Activated CD4-positive, CD25-positive, alpha-beta regulatory T cell treated with anti-CD3 and anti-CD28 coated beads, Interleukin-2, amount 50 U/mL, for 16 hours (primary cell): ENCODE results near the gene RNF113A.
"Not testable (repeated sequence)": the region's sequence is repeated elsewhere in the genome, so short reads cannot be mapped to it uniquely, and the experiment has no call there.

Experiments
- DNase-seq: peaks from one replicate; pipeline ENCODE4 v3.0.0-alpha.2; 2020; ENCODE audit warnings: low read depth, low spot score

RNF113A gene

DNA sequence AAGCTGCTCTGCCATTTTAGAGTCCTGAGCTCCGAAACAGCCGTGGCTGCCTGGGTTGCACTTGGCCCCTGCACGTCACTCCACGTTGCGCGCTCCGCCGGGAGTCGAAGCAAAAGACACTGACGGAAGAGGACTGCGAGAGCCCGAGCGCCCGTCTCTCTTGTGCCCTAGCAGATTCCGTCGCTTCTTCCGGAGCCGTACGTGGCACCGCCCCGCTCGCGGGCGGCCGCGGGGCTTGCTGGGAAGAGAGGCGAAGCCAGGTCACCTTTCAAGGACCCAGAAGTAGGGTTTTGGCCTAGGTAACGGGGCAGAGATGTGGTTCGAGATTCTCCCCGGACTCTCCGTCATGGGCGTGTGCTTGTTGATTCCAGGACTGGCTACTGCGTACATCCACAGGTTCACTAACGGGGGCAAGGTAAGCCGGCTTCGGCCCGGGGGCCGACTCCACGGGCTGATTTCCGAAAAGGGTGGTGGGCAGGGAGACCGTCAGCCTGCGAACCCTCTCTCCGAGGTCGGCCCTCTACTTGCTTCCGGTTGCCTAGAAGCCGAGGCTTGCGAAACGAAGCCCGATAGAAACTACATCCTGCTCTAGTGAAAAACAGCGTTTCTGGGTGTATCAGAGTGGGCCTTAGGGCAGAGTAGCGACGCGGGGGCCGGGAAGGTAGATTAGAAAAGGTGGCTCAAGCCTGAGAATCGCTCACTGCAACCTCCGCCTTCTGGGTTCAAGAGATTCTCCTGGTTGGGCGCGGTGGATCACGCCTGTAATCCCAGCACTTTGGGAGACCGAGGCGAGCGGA lies at the start of gene RNF113A, which contains the start of gene NDUFA1:
Gene RNF113A (minus strand): TSS at position 135 of the 797 bp plus-strand sequence. CDS start 120 bp downstream, at position 15.
Gene NDUFA1 (plus strand): TSS at position 234 of the 797 bp plus-strand sequence. CDS start 80 bp downstream, at position 314.
- peak; percentile 70 for DNase-seq

GRCh38 chrX:119919835-119920585 lies 48.5 kb upstream of the RNF113A start:
- DNase-seq, result no peak

GRCh38 chrX:119917877-119918276 lies 46.3 kb upstream of the RNF113A start:
- DNase-seq, result no peak

- DNase-seq, result no peak
These were observed 44.8 kb upstream of the RNF113A start for GRCh38 chrX:119916310-119916709.

- DNase-seq, result no peak
These were observed 29.4 kb upstream of the RNF113A start for GRCh38 chrX:119900976-119901375.

GRCh38 chrX:119899125-119899524 lies 27.6 kb upstream of the RNF113A start:
- no peak for DNase-seq

- no peak for DNase-seq
These were observed 24.4 kb upstream of the RNF113A start, which contains the start of gene AKAP14 for GRCh38 chrX:119895843-119896326. Gene AKAP14, plus strand, starts transcription at chrX:119895893. Its CDS starts 7,331 bp downstream, at chrX:119903224.

DNA sequence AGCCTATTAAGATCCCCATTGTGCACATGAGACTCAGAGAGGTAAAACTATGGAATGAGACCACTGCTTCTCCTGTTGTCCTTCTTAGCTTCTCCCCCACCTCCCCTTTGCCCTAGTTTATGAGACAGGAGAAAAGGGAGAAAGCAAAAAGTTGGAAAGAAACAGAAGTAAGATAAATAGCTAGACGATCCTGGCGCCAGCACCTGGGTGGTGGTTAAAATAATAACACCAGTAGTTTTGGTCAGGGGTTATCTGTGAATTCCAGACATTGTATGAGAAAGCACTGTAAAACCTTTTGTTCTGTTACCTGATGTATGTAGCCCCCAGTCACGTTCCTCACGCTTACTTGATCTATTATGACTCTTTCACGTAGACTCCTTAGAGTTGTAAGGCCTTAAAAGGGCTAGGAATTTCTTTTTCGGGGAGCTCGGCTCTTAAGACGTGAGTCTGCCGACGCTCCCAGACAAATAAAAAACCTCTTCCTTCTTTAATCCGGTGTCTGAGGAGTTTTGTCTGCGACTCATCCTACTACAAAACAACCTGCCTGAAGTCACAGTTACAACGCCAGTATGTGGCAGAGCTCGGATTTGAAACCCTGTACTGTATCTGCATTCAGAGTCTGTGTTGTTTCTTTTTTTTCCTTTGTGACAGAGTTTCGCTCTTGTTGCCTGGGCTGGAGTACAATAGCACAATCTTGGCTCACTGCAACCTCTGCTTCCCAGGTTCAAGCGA lies 20.6 kb upstream of the RNF113A start:
- not testable (repeated sequence) for DNase-seq

GRCh38 chrX:119890626-119891025 lies 19.1 kb upstream of the RNF113A start:
- not testable (repeated sequence) for DNase-seq

DNA sequence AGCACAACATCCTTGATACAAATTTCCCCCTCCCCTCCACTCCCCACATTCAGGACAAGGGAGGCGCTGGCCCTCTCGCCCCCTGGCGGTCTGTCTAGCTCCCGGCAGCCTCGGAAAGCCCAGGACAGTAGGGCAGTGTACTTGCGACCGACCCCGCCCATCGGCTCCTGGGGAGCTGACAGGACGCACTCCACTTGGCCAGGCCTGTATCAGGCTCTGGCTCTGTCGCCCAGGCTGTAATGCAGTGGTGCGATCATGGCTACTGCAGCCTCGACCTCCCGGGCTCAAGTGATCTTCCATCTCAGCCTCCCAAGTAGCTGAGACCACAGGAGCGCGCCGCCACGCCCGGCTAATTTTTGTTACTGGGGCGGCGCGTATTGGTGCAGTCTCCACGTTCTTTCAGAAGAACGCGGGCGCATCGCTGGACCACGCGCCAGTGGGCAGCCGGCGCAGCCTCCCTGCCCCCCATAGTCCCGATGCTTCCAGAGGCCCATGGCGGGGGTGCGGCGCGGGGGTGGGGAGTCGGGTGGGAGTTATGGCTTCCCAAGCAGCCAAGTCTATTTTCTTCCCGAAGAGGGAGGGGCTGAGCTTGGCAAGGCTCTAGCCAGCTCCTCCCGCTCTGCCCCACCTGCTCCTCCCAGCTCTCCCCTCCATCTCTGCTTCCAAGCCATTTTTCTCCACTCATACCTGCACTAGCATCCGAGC lies 16.3 kb upstream of the RNF113A start:
- DNase-seq, result peak; percentile 25

DNA sequence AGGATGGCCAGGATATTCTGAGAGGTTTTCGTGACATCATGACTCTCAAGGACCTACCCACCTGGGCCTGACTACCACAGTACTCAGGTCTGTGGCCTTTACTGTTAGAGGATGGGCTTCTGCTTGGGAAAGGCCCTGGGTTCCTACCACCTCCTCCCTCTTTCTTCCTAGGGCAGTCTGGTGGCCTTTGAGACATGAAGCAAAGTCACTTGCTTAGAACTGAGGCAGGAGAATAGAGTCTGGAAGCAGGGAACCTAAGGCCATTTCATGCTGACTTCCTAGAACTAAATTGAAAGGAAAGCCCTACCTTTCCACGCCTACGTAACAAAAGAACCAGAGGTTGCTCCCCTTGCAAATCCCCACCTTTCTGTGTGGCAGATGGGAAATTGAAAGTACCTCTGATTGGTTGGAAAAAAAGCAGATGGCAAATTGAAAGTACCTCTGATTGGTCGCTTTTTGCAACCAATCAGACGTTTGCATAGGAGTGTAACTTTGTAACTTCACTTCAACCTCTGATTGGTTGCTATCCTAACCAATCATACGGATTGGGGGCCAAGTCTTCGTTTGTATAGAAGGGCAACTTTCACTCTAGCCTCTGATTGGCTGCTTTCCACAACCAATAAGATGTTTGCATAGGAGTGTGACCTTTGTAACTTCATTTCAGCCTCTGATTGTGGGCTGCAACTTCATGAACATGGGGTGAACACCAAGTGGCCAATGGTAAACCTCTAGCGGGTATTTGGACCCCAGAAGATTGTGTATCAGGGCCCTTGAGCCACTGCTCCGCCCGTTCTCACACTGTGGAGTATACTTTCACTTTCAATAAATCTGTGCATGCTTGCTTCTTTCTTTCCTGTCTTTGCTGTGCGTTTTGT lies 14.3 kb upstream of the RNF113A start:
- no peak for DNase-seq

- no peak for DNase-seq
These were observed 9.3 kb upstream of the RNF113A start for GRCh38 chrX:119880552-119881437.

GRCh38 chrX:119880076-119880475 lies 8.5 kb upstream of the RNF113A start:
- no peak for DNase-seq

DNA sequence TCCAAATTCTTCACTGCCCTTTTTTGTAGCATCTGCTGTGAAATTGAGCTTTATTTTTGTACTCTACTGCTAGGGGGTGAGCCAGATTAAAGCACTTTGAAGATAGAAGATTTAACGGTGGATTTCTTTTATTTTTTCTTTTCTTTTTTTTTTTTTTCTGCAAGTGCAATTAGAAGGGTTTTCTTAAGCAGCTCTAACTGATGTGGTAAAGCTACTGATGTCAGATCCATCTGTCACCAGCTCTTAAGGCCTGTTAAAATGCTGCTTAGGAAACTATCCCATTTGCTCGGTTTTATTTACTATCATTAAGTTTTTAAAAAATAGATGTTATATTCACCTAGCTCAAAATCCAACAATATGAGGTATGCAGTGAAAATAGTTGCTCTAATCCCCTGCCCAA lies 7.2 kb upstream of the RNF113A start:
- no peak for DNase-seq

- no peak for DNase-seq
These were observed 311 bp downstream of the RNF113A start for GRCh38 chrX:119871245-119871598.

DNA sequence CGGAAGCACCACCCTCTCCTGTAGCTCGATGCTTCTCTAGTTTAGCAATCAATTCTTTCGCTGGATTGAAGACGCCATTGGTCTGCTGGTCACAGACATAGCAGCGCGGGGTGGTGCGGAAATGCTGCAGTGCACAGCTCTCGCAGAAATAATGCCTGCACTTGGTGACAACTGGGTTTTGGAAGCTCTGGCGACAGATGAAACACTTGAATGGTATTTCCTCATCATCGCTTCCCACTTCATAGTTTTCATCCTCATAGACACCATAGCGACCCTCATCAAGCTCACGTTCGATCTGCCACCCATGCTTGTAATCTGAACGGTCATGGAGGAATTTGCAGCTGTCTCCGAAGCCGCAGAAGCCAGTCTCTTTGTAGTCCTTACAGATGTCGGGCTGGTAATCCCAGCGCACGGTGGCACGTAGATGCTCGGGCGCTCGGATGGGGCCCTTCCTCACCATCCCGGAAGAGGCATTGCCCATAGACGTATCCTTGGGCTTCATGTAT lies 854 bp downstream of the RNF113A start:
- DNase-seq, result no peak

- no peak for DNase-seq
These were observed 18.1 kb downstream of the RNF113A start for GRCh38 chrX:119853444-119853843.

DNA sequence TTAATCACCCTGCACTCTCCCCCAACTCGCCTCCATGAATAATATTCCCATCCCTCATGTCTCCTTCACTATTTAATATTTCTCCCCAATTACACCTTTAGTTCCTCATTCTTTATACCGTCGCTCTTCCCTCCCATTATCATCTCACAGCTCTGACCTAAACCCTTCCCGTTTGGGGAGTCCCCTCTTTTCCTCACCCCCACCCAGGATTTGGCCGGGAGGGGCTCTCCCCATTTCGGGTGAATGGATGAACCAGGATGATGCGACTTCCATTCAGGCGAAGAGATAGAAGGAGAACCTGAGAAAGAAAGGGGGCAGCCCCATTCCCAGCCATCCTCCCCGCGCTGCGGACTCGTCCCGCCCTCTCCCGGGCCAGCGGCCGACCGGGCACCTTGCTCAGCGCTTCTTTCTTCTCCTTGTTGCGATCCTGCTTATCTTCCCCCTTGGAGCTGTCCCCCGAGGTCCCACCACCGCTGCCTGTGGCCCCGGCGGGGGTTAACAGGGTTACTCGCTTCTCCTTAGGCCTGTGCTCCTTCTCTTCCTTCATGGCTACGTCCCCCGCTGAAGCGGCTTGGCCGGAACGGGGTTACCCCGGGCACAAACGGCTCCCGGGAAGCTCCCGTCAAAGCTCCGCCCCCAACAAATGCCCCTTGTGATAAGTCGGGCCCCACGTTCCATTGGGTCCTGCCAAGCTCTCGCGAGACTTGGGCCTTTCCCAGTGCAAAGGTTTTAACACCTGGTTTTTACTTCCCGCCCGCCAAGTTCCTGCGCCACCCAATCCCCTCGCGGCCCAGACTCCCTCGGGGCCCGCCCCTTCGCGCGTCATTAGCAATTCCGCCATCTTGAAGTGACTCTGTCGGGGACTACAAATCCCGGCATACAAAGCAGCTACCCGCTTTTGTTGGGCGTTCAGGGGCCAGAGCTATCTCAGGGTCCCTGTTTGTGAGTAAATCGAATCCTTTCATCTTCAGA lies 18.9 kb downstream of the RNF113A start, which contains the start of gene UPF3B:
Gene UPF3B (minus strand): TSS at position 582 of the 972 bp plus-strand sequence. CDS start 35 bp downstream, at position 547.
- DNase-seq, result peak; percentile 88
